HepG2 (cell line): ENCODE data around the gene POLR1C. TPM values are rescaled to one million over a fixed set of nuclear protein-coding genes. Genes with fewer than 3 reads are reported as not detected.

Experiments
- ETV5 ChIP-seq: IDR thresholded peaks from 2 replicates; pipeline ENCODE4 v1.6.1; 2018; ENCODE audit warnings: missing biosample characterization, missing genetic modification reagents, inconsistent platforms, borderline replicate concordance
- GATAD2A ChIP-seq: IDR thresholded peaks from 2 replicates; pipeline ENCODE4 v1.6.1; 2016
- HNF1A ChIP-seq, 2 experiments: sonication (generic) in 1 of 2; formaldehyde crosslinking in 1 of 2; IDR thresholded peaks; 2 replicates each; pipeline versions ENCODE4 v1.4.0 to v1.6.1; 2016 to 2020; ENCODE audit warnings: borderline replicate concordance in 1 of 2, low read depth in 1 of 2, mild to moderate bottlenecking in 1 of 2, missing genetic modification reagents in 1 of 2
- HNRNPUL1 ChIP-seq: fragments of 200-400 bp; formaldehyde crosslinking; IDR thresholded peaks from 2 replicates; pipeline ENCODE4 v1.6.1; 2017; ENCODE audit warnings: low read depth, mild to moderate bottlenecking, low read length, moderate library complexity
- NKX3-1 ChIP-seq: sonication (generic); formaldehyde crosslinking; IDR thresholded peaks from 2 replicates; pipeline ENCODE4 v1.5.0; 2020; ENCODE audit warnings: missing genetic modification reagents
- NPAS2 ChIP-seq: sonication (generic); formaldehyde crosslinking; IDR thresholded peaks from 2 replicates; pipeline ENCODE4 v1.8.0; 2022; ENCODE audit warnings: mild to moderate bottlenecking, missing genetic modification reagents, borderline replicate concordance
- RARG ChIP-seq: sonication (generic); formaldehyde crosslinking; IDR thresholded peaks from 2 replicates; pipeline ENCODE4 v1.4.0; 2020; ENCODE audit warnings: low read depth, mild to moderate bottlenecking, missing genetic modification reagents
- SAP130 ChIP-seq: IDR thresholded peaks from 2 replicates; pipeline ENCODE4 v1.6.1; 2016; ENCODE audit warnings: low read depth
- SMYD3 ChIP-seq: sonication (generic); formaldehyde crosslinking; IDR thresholded peaks from 2 replicates; pipeline ENCODE4 v1.8.1; 2023; ENCODE audit warnings: mild to moderate bottlenecking, missing genetic modification reagents
- TEAD2 ChIP-seq: sonication (generic); formaldehyde crosslinking; IDR thresholded peaks from 2 replicates; pipeline ENCODE4 v1.9.0; 2021; ENCODE audit warnings: missing genetic modification reagents
- ZFX ChIP-seq: sonication (generic); formaldehyde crosslinking; IDR thresholded peaks from 2 replicates; pipeline ENCODE4 v1.4.0; 2020; ENCODE audit warnings: mild to moderate bottlenecking, low read depth, missing genetic modification reagents, moderate library complexity
- polyA plus RNA-seq, 8 experiments: library from polyadenylated mRNA; depleted of rRNA in 3 of 8; stranded (reverse) in 7 of 8; unstranded in 1 of 8; fragments of >200 nt; fragmentation: Illumina TruSeq in 4 of 8; extraction: Trizol in 4 of 8; gene quantifications; 2 replicates each; pipeline versions ENCODE4 v1.2.1 to v1.2.3, GENCODE V29; 2011 to 2016; ENCODE audit warnings: low read depth in 4 of 8, missing spikeins in 1 of 8, mixed read lengths in 1 of 8; ENCODE audit not compliant: insufficient read depth in 1 of 8
- total RNA-seq, 5 experiments: library from RNA; depleted of rRNA; stranded (reverse); fragments of >200 nt; fragmentation: Illumina TruSeq; extraction: Trizol; gene quantifications; 2 replicates each; pipeline ENCODE4 v1.2.3, GENCODE V29; 2016; ENCODE audit warnings: low read depth in 1 of 5
- TF ChIP-seq, protein P1 (sequence below): sonication (generic); formaldehyde crosslinking; IDR thresholded peaks from 2 replicates; pipeline ENCODE4 v1.8.1; 2023; ENCODE audit warnings: missing genetic modification reagents, mild to moderate bottlenecking, borderline replicate concordance
- TF ChIP-seq, protein P2 (sequence below): sonication (generic); formaldehyde crosslinking; IDR thresholded peaks from 2 replicates; pipeline ENCODE4 v1.4.0; 2020; ENCODE audit warnings: missing genetic modification reagents
- TF ChIP-seq, protein P3 (sequence below): sonication (generic); formaldehyde crosslinking; IDR thresholded peaks from 2 replicates; pipeline ENCODE4 v1.5.1; 2020; ENCODE audit warnings: mild to moderate bottlenecking, missing genetic modification reagents, borderline replicate concordance
- TF ChIP-seq, protein P4 (sequence below): sonication (generic); formaldehyde crosslinking; IDR thresholded peaks from 2 replicates; pipeline ENCODE4 v1.8.0; 2022; ENCODE audit warnings: missing genetic modification reagents, mild to moderate bottlenecking, borderline replicate concordance
- TF ChIP-seq, protein P5 (sequence below): sonication (generic); formaldehyde crosslinking; IDR thresholded peaks from 2 replicates; pipeline ENCODE4 v1.5.0; 2020; ENCODE audit warnings: missing genetic modification reagents

Gene POLR1C
- total and polyA plus RNA-seq, 2 of the 13 experiments (the other 11 are each of a cell fraction or from before 2014, with no cell fraction given): 62.6 to 72.2 TPM

DNA sequence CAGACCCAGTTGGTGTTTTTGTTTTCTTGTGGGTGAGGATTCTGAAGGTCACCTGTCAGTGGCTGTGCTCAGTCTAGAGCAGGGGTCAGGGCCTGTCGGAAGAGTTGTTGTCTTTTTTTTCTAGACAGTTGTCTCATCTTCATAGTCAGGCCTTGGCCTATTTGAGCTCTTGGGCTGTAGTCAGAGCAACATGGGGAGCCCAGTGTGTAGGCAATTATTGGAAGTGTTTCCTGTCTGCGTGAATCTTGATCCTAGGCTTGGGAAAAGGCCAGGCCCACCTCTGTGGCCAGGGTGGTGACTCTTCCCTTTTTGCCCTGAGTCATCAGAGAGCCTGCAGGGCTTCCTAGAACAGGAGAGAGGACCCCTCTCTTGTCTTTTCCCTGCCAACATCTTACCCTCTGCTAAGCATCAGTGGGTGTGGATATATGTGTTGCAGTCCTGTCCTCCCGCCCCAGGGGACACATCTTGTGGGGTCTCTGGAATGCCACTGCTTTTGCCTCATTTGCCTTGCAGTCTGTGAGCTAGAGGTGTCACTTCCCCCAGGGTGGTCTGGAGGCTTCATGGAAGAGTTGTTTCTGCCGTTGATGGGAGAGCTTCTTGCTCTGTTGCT lies 28.1 kb upstream of the POLR1C start (continued):
- TF ChIP-seq HNF1A (IDR thresholded peaks at IDR 0.05; ENCODE audit: low read depth): no peak
- TF ChIP-seq HNF1A (CRISPR knock-in tag; IDR thresholded peaks at IDR 0.05; ENCODE audit: borderline replicate concordance): no peak
- TF ChIP-seq, protein P1, sequence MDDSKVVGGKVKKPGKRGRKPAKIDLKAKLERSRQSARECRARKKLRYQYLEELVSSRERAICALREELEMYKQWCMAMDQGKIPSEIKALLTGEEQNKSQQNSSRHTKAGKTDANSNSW (CRISPR knock-in tag): no peak
- TF ChIP-seq SAP130: peak; percentile 88
- TF ChIP-seq SMYD3 (CRISPR knock-in tag): no peak
- peak; percentile 91 for TF ChIP-seq ZFX
- TF ChIP-seq, protein P2, sequence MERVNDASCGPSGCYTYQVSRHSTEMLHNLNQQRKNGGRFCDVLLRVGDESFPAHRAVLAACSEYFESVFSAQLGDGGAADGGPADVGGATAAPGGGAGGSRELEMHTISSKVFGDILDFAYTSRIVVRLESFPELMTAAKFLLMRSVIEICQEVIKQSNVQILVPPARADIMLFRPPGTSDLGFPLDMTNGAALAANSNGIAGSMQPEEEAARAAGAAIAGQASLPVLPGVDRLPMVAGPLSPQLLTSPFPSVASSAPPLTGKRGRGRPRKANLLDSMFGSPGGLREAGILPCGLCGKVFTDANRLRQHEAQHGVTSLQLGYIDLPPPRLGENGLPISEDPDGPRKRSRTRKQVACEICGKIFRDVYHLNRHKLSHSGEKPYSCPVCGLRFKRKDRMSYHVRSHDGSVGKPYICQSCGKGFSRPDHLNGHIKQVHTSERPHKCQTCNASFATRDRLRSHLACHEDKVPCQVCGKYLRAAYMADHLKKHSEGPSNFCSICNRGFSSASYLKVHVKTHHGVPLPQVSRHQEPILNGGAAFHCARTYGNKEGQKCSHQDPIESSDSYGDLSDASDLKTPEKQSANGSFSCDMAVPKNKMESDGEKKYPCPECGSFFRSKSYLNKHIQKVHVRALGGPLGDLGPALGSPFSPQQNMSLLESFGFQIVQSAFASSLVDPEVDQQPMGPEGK (CRISPR knock-in tag): no peak; the same call in 1 of the 2 replicates
- TF ChIP-seq GATAD2A (CRISPR knock-in tag): peak; percentile 87
- no peak for TF ChIP-seq TEAD2
- TF ChIP-seq RARG: no peak
- TF ChIP-seq, protein P3, sequence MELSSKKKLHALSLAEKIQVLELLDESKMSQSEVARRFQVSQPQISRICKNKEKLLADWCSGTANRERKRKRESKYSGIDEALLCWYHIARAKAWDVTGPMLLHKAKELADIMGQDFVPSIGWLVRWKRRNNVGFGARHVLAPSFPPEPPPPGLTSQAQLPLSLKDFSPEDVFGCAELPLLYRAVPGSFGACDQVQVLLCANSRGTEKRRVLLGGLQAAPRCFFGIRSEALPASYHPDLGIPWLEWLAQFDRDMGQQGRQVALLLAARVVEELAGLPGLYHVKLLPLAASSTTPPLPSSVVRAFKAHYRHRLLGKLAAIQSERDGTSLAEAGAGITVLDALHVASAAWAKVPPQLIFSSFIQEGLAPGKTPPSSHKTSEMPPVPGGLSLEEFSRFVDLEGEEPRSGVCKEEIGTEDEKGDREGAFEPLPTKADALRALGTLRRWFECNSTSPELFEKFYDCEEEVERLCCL (CRISPR knock-in tag): no peak
- TF ChIP-seq, protein P4, sequence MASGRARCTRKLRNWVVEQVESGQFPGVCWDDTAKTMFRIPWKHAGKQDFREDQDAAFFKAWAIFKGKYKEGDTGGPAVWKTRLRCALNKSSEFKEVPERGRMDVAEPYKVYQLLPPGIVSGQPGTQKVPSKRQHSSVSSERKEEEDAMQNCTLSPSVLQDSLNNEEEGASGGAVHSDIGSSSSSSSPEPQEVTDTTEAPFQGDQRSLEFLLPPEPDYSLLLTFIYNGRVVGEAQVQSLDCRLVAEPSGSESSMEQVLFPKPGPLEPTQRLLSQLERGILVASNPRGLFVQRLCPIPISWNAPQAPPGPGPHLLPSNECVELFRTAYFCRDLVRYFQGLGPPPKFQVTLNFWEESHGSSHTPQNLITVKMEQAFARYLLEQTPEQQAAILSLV: no peak; the same call in 1 of the 2 replicates
- TF ChIP-seq HNRNPUL1: no peak
- TF ChIP-seq, protein P5, sequence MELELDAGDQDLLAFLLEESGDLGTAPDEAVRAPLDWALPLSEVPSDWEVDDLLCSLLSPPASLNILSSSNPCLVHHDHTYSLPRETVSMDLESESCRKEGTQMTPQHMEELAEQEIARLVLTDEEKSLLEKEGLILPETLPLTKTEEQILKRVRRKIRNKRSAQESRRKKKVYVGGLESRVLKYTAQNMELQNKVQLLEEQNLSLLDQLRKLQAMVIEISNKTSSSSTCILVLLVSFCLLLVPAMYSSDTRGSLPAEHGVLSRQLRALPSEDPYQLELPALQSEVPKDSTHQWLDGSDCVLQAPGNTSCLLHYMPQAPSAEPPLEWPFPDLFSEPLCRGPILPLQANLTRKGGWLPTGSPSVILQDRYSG (CRISPR knock-in tag): no peak
- TF ChIP-seq NKX3-1 (CRISPR knock-in tag): no peak
- TF ChIP-seq ETV5: peak; percentile 83; the same call in 1 of the 2 replicates
- no peak for TF ChIP-seq NPAS2 (CRISPR knock-in tag)
